Retinal pigment epithelial cell (primary cell): ENCODE results near the gene VNN1.
"Not testable (repeated sequence)": the region's sequence is repeated elsewhere in the genome, so short reads cannot be mapped to it uniquely, and the experiment has no call there.

ENCODE experiments used
- DNase-seq: peaks from one replicate; pipeline ENCODE4 v3.0.0-alpha.2; 2010; ENCODE audit warnings: low read depth
- H3K4me3 ChIP-seq: 2 replicates; pipeline ENCODE4 v1.5.1; 2011; ENCODE audit warnings: mild to moderate bottlenecking, low read length, control low read depth, moderate library complexity
- TF ChIP-seq, protein P1 (sequence below): conservative IDR thresholded peaks from 2 replicates; pipeline ENCODE4 v1.5.1; 2011; ENCODE audit warnings: low read depth, low read length, control low read depth, inconsistent platforms

Gene VNN1

DNA sequence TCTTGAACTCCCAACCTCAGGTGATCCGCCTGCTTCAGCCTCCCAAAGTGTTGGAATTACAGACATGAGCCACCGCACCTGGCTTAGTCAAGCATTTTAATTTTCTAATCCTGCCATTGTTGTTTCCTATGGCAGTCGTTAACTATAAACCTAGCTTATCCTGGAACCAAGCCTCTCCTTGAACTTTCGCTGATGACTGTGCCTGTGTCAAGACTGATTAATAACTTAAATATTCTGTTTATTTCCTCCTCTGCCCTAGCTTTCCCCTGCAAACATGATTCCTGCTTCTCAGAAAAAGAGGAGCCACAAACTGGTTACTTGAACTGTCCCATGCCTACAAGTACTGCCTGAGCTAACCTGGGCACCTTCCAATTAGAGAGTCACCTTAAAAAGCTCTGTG is 1.5 kb downstream of the VNN1 start:
- DNase-seq: peak; percentile 48
- TF ChIP-seq, protein P1, sequence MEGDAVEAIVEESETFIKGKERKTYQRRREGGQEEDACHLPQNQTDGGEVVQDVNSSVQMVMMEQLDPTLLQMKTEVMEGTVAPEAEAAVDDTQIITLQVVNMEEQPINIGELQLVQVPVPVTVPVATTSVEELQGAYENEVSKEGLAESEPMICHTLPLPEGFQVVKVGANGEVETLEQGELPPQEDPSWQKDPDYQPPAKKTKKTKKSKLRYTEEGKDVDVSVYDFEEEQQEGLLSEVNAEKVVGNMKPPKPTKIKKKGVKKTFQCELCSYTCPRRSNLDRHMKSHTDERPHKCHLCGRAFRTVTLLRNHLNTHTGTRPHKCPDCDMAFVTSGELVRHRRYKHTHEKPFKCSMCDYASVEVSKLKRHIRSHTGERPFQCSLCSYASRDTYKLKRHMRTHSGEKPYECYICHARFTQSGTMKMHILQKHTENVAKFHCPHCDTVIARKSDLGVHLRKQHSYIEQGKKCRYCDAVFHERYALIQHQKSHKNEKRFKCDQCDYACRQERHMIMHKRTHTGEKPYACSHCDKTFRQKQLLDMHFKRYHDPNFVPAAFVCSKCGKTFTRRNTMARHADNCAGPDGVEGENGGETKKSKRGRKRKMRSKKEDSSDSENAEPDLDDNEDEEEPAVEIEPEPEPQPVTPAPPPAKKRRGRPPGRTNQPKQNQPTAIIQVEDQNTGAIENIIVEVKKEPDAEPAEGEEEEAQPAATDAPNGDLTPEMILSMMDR: no peak

DNA sequence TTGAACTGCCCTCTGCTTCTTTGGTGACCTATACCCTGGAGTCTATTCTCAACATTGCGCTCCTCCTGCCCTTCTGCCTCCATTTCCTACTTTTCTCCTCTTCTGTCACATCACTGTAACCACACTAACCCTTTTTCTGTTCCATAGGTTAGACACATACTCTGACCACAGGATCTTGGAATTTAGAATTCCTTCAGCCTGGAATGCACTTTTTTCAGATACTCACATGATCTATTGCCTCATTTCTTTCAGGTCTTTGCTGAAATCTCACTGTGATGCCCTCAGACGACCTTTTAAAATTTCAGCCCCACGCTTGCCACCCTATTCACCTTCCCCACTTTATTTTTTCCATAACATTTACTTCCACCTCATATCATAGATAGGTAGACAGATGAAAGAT is 5.1 kb downstream of the VNN1 start:
- TF ChIP-seq, protein P1: no peak

More for the DNA sequence above, 1.5 kb downstream of the VNN1 start:
- no peak overlapping the region for H3K4me3 ChIP-seq

DNA sequence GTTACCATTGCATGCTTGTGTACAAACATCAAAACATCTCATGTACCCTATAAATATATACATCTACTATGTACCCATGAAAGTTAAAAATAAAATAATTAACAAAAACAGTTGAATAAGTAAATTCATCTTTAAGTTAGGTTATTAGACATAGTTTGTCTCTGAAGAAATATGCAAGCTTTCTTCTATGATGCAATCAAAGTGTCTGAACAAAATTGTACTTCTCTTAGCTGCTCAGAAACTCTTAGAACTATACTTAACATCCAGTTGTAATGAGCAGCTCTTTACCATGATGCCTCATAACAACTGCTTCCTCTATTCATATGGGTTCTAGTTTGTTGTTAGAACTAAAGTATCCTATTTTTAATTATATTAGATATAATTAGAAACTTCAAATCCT is 5.9 kb downstream of the VNN1 start:
- TF ChIP-seq, protein P1: no peak
- no peak overlapping the region for H3K4me3 ChIP-seq
- no peak for DNase-seq

More for the DNA sequence above, 5.1 kb downstream of the VNN1 start:
- no peak overlapping the region for H3K4me3 ChIP-seq
- DNase-seq: no peak

DNA sequence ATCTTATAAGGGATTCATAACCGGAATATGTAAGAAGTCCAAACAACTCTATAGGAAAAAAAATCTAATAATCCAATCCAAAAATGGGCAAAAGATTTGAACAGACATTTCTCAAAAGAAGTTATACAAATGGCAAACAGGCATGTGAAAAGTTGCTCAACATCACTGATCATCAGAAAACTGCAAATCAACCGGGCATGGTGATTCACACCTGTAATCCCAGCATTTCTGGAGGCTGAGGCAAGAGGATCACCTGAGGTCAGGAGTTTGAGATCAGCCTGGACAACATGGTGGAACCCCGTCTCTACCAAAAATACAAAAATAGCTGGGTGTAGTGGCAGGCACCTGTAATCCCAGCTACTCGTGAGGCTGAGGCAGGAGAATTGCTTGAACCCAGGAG is 7.1 kb downstream of the VNN1 start:
- DNase-seq, H3K4me3 ChIP-seq: not testable (repeated sequence)

DNA sequence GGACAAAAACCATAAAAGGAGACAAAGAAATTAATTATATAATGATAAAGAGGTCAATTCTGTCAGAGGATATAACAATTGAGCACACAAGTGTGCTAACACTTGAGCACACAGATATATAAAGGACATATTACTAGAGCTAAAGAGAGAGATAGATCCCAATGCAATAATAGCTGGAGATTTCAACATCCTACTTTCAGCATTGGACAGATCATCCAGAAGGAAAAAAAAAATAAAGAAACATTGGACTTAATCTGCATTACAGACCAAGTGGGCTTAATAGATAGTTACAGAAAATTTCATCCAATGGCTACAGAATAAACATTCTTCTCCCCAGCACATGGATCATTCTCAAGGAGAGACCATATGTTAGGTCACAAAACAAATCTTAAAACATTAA is 9.9 kb downstream of the VNN1 start:
- TF ChIP-seq, protein P1: no peak
- no peak overlapping the region for H3K4me3 ChIP-seq
- no peak for DNase-seq

DNA sequence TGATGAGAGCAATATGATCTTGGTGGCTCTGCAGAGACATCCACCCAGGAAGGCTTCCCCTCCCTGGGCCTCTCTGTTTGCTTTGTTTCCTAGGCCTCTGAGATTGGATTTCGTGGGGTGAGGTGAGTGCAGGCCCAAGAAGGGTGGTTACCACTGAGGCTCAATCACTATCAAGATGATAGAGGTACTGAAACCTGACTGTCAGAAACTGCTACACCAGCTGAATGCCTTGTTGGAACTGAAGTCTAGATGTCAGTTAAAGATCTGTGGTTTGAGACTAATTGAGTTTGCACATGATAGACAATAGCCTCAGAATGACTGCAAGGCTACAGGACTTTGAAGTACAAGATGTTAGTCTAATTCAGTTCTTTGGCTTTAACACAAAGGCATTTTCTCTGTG is 15.2 kb downstream of the VNN1 start:
- DNase-seq: no peak
- TF ChIP-seq, protein P1: no peak
- no peak overlapping the region for H3K4me3 ChIP-seq

DNA sequence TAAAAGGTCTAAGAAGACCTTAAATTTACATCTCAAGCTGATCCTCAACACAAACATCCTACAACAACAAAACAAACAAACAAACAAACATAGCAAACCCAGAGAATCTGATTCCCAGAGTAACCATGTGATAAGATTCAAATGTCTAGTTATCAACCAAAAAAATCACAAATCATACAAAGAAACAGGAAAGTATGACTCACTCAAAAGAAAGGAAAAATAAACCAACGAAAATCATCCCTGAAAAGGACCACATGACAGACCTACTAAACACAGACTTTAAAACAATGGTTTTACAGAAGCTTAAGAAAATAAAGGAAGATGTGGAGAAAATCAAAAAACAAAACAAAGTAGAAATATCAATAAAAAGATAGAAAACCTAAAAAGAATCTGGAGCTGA is 18.1 kb downstream of the VNN1 start:
- TF ChIP-seq, protein P1: no peak
- DNase-seq: no peak
- H3K4me3 ChIP-seq: no peak overlapping the region

DNA sequence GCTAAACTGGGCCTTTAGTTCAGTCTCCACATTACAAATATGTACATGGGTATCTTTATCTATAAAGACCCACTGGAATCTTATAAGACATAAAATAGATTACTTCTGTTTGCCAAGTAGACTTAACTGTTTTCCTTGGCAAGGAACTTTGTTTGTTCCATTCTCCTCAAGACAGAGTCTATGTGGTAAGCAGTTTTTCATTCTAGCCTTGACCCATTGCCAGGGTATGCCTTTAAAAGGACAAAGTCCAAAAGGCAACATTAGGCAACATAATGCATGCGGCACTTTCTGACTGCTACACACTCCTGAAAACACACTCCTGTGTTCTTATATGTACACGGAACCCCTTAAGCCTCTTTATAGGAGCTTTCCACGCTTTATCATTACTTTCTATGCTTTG is 20.4 kb downstream of the VNN1 start:
- TF ChIP-seq, protein P1: no peak
- no peak overlapping the region for H3K4me3 ChIP-seq
- DNase-seq: peak; percentile 10
